Inflammatory macrophage (primary cell): ENCODE data around the gene RIN3.

Experiments used
- DNase-seq, 2 donors: peaks; one replicate each; pipeline ENCODE4 v3.0.0-alpha.2; 2020 to 2022

Gene RIN3

DNA sequence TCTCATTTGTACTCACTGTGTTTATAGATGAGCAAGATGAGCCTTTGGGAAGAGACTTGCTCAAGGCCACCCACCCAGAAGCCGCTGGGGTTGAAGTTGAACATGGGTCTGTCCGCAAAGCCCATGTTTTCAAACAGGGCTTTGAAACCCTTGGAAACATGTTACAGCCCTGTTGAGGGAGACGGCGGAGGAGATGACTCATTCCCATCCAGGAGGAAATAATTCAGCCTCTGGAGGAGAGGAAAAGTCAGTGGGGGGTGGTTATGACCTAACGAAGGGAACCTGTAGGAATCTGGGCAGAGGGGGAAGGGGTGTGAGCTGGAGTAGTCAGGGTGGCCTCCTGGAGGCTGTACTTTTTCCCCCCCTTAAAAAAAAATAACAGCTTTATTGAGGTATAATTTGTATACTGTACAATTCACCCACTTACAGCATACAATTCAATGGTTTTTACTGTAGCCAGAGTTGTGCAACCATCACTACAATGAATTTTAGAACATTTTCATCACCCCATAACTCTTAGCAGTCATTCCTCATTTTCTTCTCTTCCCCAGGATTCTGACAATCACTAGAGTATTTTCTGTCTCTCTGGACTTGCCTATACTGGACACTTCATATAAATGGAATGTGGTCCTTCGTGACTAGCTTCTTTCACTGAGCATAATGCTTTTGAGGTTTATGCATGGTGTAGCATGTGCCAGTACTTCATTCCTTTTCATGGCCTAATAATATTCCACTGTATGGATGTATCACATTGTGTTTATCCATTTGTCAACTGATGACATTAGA lies 1.9 kb upstream of the RIN3 start:
- DNase-seq = peak in 1 of 2 donors; percentile 34

DNA sequence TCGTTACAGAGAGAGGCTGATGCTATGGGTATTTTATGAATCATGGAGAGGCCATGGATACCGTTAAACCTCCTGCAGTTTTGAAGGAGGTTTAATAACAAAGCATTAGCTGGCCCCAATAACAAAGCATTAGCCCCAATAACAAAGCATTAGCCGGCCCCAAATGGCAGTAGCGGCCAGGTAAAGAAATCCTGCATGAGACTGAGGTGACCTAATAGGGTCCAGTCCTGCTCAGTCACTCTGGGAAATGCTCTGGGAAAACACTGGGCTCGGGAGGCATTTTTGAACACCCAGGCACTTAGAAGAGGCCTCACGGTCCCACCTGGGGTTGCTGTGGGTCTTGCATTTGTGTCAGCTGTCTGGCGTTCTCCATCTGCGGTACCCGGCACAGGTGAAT lies 776 bp upstream of the RIN3 start:
- no peak for DNase-seq

DNA sequence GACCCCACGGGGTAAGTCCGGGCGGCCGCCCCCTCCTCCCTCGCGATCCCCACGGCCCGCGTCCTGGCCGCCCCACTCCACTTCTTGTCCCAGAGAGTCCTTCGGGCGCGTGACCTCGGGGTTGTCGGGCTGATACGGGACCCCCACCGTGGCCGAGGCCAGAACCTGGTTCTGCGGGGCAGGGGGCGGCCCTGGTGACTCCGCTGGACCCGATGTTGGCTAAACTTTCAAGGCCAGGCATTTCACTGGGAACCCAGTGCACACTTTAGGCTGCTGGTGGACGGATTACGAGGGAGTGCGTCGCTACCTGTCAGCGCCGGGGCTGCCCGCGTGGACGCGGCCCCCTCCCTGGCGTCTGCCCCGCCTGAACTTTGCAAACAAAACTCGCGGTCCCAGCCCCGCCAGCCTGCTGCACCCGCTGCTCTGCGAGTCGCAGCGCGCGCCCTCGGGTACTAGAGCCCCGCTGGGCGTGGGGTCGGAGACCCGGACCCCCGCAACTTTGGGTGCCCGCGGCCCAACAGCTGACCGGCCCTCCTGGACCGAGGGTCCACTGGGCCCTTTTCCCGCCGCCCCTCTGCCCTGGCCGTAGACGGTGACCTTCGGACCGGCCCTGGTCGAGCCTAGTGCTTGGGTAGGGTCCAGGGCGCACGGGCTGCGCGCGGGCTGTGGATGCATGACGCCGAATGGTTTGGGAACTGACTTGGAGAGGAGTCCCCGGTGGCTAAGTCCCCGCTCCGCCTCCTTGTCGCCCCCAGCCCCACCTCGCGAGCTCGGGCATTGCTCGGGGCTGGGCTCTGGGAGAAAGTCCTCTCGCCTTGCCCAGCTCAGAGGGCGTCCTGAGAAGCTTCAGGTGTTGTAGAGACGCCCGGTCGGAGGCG lies 624 bp downstream of the RIN3 start:
- peak in 1 of 2 donors; percentile 30 for DNase-seq

DNA sequence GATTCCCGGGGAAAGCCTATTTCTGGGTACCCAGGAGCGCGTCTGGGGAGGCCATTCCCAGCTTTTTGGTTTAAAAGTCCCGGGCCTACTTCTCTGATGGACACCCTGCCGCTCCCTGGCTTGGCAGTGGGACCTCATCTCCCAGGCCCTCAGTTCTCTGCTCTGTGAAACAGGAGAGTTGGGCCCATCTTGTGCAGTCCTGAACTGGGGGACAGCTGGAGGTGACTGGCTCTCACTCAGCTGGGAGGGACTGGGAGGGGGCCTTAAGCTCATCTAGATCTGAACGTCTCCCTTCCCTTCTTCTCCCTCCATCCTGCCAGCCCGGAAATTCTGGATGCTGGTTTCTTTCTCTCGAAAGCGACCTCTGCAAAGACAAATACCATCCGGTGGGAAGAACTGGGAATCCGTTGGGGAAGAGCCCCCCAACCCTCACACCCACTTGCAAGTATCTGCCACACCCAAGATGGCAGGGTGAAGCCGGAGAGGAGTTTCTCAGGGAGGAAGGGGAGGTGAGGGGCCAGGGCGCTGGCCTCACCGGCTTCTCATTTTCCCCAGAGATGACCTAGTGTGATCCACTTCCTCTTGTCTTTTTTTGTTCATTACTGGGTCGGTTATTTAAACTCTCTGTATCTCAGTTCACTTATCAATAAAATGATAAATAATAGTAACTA lies 1.4 kb downstream of the RIN3 start:
- peak; percentile 42 to 44 for DNase-seq

DNA sequence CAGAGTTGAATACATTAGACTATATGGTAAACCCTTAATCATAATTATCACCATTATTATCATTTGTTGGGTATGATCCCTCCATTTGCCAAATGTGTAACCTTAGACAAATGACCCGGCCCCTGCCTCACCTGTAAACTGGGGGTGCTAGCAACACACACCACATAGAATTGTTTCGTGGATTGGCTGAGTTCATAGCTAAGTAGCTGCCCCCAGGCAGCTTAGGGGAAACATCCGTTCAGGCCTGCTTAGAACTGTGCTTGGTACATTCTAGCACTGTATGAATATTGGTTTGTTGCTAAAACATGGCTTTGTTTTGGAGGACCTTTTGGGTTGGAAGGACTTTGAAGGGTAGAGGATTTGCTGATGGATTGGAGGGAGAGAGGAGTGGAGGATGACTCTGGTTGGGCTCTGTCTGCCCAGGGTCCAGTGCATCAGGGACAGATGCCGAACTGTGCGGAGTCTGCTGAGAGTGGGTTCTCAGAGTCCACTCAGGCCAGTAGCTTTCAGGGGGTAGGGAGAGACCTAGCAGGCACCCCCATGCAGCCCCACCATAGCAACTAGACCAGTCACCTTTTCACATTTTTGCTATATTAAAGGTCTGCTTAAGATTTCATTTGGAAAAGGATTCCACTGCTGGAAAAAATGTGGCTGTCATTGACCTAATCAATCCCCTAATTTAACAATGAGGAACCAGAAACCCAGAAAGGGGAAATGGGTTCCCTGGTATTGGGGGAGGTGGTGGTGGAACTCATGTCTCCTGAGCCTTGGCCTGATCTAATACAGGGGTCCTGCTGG lies 2.2 kb downstream of the RIN3 start:
- DNase-seq = peak; percentile 61 to 76

DNA sequence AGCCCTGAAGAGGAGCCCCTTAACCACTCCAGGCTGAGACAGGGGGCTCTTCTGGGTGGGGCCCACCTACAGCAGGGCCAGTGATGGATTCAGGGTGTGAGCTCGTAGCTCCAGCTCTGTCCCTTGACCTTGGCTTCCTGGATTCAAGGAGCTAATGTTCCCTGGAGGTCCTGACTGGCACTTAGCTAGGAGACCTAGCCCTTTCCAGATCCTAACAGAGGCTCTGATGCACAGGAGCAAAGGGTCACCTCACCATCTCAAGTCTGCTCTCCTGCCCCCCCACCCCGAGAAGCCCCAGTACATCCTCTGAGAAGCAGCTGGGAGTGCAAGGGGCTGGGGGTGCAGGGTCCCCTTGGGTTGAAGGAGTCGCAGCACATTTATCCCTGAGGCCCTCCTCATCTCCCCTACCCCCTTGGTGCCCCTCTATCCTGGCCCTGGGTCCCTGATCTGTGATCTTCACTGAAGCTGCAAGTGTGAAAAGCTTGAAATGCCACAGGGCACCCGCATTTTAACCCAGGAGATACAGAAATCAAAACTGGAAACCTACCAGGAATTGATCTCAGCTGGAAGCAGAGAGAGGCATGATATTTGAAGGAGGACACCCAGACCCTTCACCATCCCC lies 2.9 kb downstream of the RIN3 start:
- no peak for DNase-seq

DNA sequence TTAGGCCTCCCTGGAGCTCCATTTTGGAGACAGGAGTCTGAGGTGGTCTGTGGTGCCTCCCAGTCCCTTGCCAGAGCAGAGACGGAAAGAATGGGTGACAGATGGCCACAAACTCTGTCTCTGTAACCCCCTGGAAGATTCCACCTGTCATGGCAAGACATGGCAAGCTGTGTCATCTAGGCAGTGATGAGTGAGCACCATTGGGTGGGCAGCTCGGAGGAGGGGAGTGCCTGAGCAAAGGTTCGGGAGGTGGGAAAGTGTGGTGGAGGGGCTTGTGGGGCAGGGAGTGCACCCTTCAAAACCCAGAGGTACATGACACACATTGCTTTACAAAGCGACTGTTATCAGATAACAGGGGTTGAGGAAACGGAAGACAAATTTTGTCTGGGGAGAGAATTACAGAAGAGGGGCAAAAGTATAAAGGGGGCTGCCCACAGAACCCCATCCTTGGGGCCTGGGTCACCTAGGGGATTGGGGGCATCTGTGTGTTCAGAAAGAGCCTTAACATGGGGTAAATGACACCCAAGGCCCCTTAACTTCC lies 3.5 kb downstream of the RIN3 start:
- no peak for DNase-seq

DNA sequence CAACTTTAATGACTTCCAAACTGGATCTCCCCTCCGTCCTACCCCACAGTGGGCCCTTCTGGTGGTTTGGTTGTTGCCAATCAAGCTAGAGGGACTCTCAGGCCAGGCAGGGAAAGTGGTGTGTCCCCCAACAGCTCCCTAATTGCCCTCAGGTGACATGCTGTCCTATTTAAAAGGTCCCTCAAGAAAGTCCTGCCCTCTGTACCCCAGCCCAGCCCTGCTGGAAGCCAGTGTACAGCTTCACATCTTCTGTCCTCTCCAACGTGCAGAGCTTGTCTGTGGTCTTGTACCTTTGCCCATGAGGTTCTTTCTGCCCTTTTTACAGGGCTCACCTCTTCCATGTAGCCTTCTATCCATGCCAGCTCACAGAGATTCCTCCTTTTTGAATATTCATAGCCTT lies 4.2 kb downstream of the RIN3 start:
- no peak for DNase-seq

DNA sequence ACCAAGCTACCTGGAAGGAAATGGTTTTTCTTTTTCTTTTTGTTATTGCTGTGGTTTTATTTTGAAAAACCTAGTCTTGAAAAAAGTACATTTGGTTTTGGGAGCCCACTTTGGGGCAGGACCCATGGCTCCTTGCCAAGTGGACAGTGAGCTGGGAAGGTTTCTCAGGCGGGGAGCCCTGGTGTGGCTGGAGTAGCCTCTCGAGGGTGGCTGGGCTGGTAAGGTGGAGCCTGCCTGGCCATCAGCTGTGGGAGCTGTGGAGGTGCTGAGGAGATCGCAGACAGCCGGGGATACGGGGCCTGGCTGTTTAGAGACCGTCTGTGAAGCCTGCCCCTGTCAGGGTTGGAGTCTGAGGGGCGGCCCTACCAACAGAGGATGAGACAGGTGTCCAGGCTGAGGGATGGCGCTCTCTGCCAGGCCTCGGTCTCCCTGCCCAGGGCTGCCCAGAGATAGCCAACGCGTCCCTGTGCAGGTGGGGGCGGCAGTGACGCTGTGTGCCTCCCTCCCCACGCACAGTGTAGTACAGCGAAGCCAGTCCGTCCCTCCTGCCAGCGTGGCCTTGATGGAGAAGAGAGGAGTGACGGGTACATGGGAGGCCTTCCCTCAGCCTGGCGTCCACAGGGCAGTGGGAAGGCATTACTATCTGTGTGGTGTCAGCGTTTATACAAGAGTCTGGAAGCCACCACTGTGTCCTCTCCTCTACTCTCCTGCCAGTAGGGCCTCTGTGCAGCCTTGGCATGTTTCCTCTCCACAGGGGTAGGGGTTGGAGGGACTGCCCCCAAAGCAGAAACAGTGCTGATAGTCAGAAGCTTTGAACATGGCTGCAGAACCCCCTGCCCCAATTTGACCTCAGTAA lies 5.9 kb downstream of the RIN3 start:
- no peak for DNase-seq

DNA sequence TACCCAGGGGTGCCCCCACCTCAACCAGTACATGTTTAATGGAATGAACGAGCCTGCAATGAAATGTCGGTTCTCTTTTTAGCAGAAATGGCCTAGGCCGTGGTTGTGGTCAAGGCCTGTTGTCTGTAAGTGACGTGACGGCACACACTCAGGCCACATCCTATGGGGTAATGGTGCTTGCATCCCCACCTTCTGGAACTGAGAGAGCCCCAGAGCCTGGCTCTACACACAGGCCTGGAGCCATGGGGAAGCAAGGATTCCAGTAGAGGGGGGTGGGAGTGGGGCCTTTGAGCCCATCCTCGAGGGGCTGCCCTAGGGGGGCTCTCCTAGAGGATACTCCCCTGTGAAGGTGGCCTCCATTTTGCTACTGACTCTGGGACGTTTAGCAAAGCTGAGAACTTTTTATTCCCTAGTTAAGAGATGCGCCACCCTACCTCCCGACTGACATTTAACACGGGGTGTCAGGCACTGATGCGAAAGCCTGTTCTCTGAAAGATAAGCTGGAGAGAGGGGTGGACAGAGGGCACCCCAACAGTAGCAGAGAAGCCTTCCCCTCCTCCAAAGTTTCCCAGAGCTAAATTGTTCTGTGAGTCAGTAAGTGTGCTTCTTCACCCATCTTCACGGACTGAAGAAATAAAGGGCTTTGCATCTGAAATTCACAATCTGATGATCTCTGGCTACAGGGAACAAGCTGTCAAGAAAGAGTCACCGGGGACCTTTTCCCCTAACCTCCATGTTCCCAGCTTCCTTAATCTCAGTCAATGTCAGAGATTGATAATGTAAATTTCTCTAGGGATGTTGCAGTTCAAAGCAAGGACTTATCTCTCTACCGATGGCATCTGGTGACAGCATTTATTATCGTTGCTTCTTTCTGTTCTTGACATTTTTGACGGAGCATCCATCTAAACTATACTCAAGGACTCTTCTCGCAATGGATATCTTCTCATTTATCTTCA lies 6.8 kb downstream of the RIN3 start:
- DNase-seq = peak; percentile 67 to 70

DNA sequence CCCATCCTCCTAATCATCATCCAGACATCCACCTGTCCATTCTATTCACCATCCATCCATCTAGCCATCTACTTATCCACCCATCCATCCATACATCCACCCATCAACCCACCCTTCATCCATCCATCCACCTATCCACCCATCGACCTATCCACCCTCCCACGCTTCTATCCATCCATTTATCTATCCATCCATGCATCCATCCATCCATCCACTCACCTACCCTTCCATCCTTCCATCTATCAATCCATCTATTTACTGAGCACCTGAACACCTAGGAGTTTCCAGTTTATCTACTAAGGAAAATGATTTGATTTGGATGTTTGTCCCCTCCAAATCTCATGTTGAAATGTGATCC lies 7.5 kb downstream of the RIN3 start:
- DNase-seq = no peak

DNA sequence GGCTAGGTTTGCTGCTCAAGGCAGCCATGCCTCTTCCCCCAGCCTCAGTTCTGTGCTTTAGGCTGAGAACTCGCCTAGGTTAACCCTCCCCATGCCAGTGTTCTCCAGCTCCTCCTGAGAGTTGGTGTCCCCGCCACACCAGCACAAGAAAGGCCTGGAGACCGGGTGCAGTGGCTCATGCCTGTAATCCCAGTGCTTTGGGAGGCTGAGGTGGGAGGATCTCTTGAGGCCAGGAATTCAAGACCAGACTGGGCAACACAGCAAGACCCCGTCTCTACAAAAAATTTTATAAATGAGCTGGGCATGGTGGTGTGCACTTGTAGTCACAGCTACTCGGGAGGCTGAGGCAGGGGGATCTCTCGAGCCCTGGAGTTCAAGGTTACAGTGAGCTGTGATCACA lies 10.2 kb downstream of the RIN3 start:
- DNase-seq = no peak

DNA sequence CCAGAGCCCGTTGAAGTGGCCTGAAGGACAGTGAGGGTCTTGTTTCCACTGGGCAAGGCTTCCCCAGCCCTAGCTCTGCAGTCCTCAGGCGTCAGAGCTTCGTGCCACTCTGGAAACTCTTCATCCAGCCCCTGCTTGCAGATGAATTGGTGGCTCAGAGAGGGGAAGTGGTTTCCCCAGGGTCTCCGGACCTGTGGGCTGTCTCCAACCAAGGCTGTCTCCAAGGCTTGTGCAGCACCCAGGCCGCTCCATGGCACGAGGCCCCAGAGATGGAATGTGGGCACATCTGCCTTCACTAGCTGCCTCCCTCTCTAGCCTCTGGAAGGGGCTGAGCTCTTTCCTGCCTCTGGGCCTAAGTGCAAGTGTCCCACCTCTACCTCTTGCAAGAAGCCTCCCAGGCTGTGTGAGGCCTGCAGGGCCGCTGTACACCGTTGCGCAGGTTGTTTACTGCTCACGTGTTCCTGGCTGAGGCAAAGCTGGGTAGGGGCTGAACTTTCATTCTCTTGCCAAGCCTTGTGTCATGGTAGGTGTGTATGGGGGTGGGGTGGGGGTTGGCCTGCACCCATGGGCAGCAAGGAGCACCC lies 11.1 kb downstream of the RIN3 start:
- peak in 1 of 2 donors; percentile 41 for DNase-seq

DNA sequence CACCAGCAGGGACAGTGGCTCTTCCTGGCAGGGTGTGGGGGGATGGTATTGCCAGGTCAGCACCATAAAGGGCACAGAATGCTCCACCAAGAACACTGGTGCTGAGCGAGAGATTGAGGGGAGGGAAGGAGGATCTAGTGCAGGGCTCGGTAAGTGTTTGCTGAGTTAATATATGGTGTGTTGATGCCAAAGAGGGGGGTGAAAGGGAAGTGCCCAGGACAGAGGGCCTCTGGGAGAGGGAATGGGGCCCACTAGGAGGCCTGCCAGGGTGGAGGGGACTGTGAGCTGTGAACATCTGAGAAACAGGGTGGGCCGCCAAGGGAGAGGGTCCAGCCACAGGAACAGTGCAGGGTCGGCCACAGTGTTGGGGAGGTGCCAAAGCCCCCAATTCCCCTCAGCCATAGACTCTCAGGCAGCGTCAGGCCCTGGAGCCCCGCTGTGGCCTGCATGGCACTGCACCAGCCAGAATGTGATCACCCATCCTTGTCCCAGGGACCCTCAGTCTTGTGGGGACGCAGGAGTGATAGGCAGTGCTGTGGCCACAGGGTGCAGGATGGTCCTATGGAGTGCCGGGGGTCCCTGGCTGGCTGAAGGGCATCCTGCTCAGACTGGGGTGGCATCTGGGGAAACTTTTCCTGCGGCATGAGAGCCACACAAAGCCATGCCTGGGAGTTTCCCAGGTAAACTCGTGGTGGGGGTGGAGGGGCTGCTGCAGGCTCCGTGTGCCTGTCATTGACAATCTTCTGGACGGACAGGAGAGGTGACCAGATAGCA lies 11.9 kb downstream of the RIN3 start:
- no peak for DNase-seq

DNA sequence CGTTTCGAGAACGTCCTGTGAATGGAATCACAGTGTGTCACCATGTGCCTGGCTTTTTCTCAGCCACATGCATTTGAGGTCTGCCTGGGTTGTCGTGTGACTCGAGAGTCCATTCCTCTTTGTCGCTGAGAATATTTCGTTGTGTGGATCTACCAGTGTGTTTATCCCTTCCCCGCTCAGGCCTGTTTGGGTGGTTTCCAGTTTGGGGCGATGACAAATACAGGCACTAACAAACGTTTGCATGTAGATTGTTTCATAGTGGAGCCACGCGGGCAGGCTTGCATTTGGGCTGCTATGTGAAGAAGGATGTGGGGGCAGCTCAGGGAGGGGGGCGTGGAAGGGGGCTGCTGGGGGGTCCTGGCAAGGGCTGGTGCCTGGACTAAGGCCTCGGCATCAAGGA lies 14.1 kb downstream of the RIN3 start:
- DNase-seq = peak in 1 of 2 donors; percentile 29

DNA sequence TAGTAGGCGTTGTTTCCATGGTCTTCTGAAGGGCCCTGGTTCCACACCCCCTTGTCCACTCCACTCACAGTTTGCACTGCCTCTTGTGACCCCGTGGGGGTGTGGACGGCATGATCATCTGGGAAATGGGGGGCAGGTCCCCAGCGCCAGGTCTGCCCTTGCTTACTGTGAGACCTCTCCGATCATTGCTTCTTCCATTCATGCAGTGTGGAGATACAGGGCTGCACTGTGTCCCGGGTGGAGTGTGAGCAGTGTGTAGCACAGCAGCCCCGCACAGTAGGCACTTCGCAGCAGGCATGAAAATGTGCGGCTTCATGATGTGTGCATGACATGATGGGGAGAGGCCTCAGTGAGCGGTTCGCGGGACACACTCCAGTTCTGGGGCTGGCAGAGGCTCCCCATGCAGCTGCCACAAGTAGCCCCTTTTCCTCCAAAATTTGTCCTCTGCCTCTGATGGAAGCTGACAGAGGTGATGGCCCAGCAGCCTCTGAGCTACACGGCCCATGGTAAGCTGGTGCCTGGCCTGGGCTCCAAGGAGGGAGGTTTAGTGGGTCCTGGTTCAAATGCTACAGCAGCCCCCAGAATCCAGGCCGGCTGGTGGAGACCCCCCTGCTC lies 15.0 kb downstream of the RIN3 start:
- no peak for DNase-seq

DNA sequence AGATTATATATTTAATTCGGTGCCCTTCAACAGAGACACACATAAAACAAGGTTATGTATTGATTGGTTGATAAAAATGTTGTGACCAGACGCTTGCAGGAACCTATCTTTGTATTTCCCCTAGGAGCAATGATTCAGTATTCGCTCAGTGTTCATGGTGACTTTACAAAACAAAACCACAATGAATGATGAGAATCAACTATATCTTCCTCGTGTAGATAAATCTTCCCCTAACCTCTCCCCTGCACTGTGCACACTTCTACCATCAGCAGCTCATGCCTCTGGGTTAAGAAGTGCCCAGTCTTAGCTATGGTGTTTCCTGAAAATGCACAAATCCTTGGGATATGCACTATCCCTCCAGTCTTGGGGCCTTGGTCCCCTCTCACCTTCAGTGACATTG lies 16.3 kb downstream of the RIN3 start:
- peak; percentile 62 to 64 for DNase-seq
